GM19023 (cell line): ENCODE data around the gene ICAM1.

ENCODE experiments used
- ATAC-seq: cut with Tn5 transposase; IDR thresholded peaks from one replicate; pipeline ENCODE4 v1.9.1; 2021; ENCODE audit warnings: mild to moderate bottlenecking, moderate library complexity; ENCODE audit not compliant: unreplicated experiment

Gene ICAM1

DNA sequence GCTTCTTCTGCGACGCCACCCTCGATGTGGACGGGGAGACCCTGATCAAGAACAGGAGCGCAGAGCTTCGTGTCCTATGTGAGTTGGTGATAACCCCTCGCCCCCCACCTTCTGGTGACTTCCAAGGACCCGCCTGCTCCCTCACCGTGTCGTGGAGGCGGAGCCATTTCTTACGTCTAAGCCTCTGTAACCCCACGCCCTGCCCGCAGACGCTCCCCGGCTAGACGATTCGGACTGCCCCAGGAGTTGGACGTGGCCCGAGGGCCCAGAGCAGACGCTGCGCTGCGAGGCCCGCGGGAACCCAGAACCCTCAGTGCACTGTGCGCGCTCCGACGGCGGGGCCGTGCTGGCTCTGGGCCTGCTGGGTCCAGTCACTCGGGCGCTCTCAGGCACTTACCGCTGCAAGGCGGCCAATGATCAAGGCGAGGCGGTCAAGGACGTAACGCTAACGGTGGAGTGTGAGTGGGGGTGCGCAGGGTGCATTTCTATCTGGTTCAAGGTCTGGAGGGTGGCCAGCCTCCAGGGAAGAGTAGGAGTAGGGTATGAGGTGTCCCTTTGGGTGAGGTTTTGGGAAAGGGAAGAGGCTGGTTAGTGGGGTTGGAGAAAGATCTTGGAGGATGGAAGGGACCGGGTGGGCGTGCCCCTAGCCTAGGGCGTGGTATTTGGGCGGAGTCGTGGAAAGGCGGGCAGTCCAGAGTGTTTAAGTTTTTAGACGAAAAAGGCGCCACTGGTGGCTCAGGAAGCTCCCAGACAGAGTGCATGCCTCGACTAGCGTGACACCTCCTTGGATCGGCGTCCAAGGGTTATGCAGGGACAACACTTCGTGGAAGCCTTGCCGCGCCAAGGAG lies 22.1 kb downstream of the ICAM1 start:
- no peak for ATAC-seq

DNA sequence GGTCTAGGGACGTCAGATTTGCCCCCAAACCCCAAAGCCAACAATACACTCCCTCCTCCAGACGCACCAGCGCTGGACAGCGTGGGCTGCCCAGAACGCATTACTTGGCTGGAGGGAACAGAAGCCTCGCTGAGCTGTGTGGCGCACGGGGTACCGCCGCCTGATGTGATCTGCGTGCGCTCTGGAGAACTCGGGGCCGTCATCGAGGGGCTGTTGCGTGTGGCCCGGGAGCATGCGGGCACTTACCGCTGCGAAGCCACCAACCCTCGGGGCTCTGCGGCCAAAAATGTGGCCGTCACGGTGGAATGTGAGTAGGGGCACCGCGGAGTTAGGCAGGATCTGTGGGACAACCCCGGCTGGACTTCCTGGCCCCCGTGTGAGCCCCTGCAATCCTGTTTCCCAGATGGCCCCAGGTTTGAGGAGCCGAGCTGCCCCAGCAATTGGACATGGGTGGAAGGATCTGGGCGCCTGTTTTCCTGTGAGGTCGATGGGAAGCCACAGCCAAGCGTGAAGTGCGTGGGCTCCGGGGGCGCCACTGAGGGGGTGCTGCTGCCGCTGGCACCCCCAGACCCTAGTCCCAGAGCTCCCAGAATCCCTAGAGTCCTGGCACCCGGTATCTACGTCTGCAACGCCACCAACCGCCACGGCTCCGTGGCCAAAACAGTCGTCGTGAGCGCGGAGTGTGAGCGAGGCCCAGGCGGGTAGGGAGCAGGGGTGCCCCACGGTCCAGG lies 22.9 kb downstream of the ICAM1 start:
- ATAC-seq = no peak

DNA sequence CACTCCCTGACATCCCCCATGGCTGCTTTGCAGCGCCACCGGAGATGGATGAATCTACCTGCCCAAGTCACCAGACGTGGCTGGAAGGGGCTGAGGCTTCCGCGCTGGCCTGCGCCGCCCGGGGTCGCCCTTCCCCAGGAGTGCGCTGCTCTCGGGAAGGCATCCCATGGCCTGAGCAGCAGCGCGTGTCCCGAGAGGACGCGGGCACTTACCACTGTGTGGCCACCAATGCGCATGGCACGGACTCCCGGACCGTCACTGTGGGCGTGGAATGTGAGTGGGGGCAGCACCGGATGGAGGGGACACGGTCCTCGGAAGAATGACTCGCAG lies 23.4 kb downstream of the ICAM1 start:
- no peak for ATAC-seq

DNA sequence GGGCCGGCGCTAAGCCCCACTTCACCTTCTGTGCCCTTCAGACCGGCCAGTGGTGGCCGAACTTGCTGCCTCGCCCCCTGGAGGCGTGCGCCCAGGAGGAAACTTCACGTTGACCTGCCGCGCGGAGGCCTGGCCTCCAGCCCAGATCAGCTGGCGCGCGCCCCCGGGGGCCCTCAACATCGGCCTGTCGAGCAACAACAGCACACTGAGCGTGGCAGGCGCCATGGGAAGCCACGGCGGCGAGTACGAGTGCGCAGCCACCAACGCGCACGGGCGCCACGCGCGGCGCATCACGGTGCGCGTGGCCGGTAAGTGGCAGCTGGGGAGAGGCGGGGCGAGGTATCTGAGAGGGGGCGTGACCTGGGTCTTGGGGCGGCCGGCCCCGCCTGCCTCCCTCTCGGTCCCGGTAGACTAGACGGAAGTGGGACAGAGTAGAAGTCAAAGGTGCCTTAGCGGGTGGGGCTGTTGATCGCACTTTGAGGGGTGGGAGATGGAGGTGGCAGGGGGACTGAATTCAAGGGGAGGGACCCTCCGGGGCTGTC lies 24.5 kb downstream of the ICAM1 start:
- peak; percentile 46 for ATAC-seq

DNA sequence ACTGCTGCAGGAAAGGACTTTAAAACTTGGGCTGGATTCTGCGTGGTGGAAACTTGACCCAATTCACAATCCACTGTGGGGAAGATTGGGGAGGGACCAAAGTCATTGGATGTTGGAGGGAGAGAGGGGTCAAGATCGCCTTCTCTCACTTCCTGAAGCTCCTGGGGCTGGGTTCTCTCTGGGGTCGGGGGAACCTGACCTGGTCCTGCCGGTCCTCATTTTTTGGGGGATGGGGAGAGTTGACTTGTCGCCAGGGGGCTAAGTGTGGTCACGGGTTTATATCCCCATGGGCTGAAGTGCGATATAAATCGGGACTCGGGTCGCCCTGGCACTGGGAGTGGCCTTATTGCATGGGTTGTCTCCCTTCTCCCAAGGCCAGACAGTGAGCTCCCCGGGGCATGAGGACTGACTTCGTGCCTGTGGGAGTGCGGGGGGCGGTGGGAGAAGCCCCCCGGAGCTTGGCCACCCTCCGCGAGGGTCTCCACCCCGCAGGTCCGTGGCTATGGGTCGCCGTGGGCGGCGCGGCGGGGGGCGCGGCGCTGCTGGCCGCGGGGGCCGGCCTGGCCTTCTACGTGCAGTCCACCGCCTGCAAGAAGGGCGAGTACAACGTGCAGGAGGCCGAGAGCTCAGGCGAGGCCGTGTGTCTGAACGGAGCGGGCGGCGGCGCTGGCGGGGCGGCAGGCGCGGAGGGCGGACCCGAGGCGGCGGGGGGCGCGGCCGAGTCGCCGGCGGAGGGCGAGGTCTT lies 25.1 kb downstream of the ICAM1 start:
- no peak for ATAC-seq

DNA sequence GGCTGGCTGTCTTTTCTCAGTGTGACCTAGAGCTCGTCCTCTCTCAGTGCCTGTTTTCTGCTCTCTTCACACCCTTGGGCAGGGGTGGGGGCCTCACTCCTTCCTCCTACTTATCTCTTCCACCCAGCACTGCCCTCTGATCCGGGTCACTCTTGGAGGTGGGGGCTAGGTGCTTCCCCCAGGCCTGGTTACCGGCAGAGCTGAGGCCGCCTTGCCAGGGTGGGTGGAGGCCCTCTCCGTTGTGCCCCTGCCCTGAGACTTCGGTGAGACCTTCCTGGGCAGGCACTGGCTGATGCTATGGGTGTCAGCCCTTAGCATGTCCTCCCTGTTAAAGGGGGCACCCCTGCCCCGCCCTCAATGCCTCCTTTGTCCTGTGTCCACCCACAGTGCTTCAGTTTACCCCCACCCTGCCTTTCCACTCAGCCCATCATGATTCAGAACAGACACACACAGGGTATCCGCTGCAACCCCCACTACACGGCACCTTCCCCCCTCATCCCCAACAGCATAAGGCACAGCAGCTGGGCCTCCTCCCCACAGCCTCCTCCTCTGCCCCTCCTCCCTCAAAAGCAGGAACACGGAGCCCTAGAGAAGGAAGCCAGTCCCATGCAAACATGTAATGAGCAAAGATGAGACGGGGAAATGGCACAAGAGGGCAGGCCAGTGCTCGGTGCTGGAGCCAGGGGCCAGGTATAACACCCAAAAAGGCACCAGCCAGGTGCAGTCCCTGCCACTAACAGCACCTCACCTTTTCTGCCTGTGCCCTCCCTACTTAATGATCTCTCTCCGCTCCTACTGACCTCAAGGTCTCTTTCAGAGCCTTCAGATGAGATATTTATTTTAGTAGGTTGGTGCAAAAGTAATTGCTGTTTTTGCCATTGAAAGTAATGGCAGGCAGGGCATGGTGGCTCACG lies 28.9 kb downstream of the ICAM1 start:
- no peak for ATAC-seq

DNA sequence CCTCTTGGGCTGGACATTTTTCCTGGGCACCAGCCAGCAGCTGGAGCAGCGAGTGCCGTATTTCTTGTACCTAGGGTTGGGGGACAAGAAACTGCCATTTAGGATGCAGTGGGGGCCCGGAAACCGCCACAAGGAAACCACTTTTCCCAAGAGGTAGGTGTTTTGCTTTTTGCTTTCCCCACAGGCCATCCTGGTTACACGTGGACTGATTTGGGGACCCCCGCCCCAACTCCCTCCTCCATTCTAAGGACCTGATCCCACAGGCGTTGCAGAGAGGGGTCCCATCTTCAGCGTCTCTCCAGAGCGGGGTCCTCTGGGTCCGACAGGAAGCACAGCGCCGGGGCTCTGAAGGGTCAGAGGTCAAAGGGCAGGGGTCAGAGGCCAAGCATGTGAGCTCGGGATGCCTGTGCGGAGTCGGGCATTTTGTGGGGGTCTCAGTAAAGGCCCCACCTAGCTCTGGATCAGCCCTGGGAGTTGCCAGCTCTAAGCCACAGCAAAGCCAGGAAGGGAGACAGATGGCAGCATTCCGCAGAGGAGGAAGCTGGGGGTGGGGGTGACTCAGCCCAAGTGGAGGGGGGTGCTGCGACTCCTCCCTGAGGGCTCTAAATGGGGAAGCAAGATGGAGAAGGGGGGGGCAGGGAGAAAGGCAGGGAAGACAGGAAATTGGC lies 34.4 kb downstream of the ICAM1 start:
- ATAC-seq = no peak

DNA sequence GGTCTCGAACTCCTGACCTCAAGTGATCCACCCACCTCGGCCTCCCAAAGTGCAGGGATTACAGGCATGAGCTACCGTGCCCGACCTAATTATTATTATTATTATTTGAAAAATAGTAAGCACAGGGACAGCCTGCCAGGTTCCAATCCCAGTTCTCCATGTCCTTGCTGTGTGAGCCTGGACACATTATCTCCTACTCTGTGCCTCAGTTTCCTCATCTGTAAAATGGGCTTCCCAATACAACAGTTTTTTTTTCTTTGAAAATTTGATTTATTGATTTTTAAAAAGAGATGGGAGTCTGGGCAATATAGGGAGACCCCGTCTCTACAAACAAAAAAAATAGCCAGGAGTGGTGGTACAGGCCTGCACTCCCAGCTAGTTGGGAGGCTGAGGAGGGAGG lies 35.4 kb downstream of the ICAM1 start:
- ATAC-seq = no peak

DNA sequence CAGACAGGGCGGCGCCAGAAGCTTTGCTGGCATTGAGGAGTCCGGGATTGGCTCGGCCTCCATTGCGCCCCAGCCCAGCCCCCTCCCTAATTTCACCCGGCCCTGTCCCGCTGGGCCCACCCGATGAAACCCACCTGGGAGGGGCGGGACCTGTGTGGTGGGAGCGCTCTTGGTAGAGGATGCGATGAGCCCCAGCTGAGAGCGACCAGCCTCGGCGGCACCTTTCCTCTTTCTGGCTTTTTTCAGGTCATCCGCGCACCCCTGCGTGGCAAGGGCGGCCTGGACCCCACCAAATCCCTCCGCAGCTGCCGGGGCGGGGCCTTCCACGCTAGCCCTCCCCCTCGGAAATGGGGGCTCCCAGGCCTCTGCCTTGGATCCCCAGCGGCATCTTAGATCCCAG lies 38.5 kb downstream of the ICAM1 start, which contains the start of gene ZGLP1:
TSS of gene ZGLP1 (minus strand) at position 393 of the 400 bp plus-strand sequence.
- ATAC-seq = no peak

DNA sequence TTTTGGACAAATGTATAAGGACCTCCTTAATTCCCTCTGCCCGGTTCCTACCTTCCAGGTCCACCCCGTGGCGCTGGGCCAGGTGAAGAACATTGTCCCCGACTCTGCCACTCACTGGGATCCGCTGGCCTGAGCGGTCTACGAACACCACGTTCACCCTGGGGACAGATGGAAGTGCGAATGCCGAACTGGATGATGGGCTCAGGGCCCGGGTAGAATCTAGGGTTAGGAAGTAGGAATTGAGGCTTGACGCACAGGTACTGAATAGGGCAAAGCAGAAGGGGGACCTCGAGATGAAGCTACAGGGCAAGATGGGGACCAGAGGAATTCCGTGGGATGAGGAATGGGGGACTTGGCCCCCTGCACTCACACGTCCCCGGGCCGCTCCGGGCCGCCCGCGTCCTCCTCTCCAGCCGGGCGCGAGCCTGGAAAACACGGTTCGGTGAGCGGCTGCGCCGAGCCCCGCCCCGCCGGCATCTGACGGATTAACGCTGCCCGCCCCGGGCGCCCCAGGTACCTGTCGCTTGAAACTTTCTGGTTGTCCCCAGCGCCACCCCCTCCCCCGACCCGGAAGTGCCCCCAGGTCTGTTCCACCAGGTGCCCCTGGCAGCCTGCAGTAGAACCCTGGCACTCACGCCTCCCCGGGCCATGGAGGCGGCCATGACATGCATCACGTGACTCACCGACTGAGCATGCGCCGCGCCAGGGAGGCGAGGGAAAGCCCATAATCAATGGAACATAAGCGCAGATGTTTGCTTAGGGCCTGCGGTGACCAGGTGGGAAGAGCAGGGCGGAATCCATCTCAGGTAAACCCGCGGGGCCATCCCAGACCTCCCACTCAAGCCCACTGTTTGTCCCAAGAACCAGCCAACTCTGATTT lies 44.7 kb downstream of the ICAM1 start, which contains the start of gene FDX2:
TSS of gene FDX2 (minus strand) at position 681 of the 880 bp plus-strand sequence. CDS start at position 662, 19 bp downstream.
- no peak for ATAC-seq

DNA sequence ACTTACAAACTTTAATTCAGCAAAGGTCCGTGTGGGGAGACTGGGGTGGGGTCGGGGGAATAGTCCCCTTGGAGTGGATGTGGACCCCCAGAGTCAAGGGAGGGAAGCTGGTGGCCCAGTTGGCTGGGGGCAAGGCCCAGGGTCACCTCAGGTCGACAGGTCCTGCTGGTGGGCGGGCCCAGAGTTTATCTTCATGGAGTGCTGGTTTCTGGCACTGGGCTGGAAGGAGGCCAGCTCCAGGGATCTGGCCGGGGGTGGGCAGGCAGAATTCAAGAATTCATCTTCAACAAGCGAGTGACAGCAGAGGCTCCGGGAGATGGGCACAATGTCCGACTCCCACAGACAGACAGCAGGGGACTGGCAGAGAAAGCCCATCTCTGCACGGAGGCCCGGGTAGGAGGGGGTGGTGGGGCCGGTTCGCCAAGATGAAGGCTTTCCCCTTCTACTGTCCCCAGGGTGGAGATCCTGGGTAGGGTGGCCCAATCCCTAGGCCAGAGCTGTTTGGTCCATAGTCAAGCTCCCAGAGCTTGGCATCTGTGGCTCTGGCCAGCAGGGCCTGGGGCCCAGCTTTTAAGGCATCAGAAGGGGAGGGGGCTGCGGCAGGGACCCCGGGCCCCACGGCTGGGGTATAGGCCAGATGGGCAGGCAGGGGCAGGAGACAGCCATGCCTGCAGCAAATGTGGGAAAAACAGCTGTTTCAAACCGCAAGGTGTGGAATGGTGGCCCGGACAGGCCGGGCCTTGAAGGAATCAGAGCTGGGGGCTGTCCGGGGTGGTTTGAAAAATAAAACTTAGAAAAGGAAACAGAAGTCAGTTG lies 45.5 kb downstream of the ICAM1 start:
- no peak for ATAC-seq

DNA sequence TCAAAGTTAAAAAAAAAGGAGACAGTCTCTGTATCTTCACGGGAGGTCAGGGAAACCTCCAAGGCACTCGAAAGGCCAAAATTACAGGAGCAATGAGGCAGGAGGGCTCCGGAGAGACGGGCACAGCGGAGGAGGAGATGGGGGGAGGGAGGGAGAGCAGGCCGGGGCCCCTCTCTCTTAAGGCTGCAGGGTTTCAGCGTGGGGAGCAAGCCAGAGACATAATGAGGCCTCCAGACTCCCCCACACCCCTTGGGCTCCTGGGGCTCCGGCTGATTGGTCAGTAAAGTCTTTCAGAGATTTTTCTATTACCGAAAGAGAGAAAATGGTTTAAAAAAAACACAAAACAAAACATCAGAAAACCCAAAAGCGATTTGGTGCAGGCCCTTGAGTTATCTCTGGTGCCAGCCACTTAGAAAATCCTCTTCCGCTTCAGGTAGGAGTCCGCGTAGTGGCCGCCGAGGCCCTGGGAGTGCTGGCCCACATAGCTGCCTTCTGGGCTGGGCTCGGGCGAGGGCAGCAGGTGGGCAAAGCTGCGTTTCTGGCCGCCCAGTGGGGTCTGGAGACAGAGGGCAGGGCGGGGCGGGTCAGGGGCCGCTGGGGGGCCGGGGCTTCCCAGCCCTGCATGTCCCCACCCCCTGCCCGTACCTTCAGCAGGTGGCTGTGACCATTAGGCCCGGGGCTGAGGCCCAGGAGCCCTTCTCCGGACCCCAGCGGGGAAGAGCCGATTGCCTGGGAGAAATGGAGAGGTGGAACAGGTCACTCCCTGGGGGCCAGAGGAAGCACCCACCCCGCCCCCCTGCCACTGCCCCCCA lies 46.3 kb downstream of the ICAM1 start:
- no peak for ATAC-seq

DNA sequence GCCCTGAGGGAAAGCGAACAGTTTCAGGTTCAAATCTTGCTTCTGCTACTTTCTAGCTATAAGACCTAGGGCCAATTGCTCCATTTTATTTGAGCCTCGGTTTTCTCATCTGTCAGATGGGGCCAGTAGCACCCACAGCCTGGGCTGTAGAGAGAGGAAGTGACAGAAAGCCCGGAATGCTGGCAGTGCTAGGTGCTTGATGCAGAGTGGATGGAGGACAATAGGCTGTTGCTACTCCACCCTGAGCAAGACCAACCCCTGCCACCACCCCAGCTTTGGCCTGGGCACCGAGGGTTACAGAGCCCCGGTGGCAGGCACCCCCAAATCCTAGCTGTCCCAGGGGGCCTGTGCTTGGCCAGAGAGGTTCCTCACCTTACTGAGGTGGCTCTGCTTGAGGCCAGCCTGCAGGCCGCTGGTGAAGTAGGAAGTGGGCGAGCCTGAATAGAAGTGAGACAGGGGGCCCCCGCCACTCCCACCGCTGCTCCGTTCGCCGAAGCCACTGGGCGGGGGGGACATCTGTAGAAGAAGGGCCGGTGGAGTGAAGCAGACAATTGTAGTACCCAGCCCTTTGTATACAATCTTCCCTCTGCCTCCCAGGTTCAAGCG lies 47.0 kb downstream of the ICAM1 start:
- no peak for ATAC-seq

DNA sequence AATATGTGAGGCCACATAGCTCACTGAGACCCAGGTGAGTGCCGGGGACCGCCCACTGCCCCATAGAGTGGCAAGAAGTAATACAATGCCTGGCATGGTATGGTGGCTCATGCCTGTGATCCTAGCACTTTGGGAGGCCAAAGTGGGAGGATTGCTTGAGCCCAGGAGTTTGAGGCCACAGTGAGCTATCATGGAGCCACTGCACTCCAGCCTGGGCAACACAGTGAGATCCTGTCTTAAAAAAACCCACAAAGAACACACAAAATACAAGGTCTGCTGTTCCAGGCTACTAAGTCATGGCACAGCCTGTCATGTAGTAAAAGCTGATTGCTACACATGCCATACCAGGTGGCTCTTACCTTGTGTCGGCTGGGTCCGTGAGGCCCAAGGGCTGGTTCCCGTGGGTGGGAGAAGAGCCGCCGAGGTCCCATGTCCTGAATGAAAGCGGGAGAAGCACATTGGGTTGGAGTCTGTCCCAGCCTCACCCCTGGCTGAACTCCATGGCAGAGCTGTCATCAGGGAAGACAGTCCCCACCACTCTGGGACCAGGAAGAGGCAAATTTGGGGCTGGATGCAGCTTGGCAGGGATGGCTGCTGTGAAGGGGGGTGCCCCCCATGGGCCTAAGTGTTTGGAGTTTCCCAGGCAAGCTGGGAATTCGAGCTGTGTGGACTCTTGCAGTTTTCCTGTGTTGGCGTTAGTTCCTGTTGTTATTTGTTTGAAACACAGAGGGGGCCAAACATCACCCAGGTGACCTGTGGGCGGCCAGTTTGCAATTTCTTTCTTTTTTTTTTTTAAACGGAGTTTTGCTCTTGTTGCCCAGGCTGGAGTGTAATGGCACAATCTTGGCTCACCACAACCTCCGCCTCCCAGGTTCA lies 48.1 kb downstream of the ICAM1 start:
- ATAC-seq = no peak

DNA sequence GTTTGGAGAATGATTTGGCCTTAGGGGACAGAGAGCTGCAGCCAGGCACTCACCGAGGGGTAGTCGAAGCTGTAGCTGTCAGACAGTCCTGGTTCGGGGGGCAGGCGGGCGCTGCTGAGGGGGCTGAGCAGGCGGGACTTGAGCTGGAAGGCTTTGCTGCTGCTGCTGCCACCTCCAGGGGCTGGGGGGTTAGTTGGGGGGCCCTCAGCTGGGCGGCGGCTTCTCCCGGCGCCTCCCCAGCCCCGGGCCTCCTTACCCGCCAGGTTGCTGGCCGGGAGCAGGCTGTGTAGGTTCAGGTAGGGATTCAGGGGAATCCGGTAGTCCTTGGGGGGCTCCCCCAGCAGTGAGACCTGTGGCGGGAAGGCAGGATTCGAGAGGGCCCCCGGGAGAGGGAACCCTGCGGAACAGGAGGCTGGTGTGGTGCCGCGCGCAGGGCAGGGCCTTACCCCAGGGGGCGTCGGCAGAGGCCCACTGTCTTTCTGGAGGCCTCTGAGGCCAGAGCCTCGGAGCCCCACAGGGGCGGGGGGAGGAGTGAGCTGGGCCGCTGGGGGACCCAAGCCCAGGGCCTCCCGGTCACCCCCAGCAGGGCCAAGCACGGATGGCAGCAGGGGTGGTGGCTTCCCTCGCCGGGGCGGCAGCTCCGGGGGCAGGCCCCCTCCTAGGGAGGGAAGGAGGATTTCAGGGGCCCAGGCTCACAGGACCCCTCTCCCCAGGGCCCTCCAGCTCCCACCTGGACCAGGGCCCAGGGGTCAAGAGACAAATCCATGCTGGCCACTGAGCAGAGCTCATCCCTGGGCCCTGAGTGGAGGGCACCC lies 49.9 kb downstream of the ICAM1 start:
- no peak for ATAC-seq
